NOMO-1 treated with dmso at 0.1 percent for 144 hours (cell line): Measurements from ENCODE around the gene DBT.
"Not testable (repeated sequence)": the region's sequence is repeated elsewhere in the genome, so short reads cannot be mapped to it uniquely, and the experiment has no call there.

Source experiments
- DNase-seq: peaks from one replicate; lab custom pipeline; 2025; ENCODE audit not compliant: unreplicated experiment; lab: John Stamatoyannopoulos, UW

Gene DBT

DNA sequence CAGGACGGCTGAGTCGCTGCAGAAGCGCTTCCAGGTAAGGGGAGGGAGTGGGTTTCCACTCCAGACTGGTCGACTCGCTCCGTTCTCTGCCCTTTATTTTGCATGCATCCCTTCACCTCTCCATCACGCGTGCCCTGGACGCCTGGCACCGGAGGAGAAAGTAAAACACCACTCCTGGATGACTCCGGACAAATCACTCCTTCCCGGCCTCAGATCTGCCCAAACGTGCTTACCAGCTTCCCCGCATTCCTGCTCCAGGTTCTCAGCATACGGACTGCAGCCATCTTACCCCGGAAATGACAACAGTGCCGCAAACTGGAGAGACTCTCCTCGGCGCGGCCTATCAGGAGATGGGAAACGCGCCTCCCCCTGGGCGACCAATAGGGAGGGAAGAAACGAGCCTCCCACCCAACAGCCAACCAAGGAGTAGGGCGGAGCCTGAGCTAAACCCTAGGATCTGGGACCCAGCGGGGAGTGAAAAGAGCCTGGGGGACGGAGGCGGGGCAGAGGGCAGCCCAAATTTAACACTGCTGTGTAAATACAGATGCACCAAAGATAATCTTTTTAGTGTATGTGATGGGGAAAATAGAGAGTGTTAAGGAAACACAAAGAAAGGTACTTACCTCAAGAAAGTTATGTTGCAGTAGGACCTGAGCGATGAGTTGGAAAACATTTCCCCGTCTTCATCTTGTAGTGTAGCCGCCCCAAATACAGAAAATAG lies at the start of gene DBT:
Gene DBT (minus strand): TSS at position 298 of the 721 bp plus-strand sequence. CDS start 14 bp downstream, at position 284.
- peak; percentile 94 for DNase-seq

DNA sequence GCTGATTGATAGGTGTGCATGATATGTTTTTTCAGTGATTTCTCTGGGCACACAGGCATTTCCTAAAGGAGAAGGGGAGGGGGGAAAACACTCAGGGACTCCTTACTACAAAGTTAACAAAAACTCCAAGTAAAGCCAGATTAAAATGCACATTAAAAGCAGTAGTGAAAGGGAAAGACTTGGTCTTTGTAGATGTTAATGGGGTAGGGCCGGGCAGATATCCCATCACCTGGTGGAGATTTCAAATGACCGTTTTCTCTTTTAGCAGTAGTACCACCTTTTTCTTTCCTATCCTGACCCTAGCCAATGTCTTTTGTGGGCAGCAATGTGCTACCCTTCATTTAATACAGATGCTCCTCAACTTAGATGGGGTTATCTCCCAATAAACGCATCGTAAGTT lies 48.9 kb upstream of the DBT start:
- no peak for DNase-seq

DNA sequence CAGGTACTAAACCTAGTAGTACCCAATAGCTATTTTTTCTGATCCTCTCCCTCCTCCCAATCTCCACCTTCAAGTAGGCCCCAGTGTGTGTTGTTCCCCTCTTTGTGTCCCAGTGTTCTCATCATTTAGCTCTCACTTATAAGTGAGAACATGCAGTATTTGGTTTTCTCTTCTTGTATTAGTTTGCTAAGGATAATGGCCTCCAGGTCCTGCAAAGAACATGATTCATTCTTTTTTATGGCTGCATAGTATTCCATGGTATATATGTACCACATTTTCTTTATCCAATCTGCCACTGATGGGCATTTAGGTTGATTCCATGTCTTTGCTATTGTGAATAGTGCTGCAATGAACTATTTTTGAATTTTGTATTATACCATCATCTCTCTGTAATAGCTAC lies 47.4 kb upstream of the DBT start:
- DNase-seq, result not testable (repeated sequence)

DNA sequence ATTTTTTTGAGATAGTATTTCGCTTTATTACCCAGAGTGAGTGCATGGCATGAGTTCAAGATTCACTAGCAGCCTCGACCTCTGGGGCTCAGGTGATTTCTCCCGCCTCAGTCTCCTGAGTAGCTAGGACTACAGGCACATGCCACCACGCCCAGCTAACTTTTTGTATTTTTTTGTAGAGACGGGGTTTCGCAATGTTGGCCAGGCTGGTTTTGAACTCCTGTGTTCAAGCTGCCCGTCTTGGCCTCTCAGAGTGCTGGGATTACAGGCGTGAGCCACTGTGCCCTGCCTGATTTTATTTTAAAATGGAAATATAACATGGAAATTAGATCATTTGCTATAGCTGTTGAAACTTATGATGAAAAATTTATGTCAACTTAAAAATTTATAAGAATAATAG lies 46.5 kb upstream of the DBT start:
- DNase-seq, result no peak

DNA sequence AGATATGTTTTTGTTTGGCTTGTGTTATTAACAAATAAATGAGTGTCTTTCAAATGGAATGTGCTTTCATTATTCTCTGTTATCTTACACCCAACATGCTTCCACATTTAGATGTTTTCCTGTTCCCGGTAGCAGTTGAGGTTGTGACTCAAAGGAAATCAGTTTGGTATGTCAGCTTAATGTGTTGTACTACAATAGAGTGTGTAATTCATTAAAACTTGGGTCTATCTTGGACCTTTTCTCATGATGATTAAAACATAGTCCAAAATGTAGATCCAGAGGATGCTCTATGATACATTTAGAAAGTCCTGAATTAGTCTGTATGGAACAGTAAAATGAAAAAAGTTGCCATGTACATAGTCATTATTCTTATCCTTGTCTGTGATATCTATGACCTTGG lies 43.1 kb upstream of the DBT start:
- no peak for DNase-seq

DNA sequence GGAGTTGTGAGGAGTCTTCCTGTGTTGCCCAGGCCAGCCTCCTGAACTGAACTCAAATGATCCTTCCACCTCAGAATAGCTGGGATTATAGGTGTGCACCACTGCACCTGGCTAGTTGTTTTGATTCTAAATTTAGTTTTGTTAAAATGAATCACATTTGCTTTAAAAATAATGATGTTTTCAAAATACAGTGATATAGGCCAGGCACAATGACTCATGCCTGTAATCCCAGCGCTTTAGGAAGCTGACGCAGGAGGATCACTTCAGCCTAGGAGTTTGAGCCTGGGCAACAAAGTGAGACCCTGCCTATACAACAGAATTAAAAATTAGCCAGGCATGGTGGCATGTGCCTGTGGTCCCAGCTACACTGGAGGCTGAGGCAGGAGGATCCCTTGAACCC lies 40.7 kb upstream of the DBT start:
- DNase-seq, result no peak

DNA sequence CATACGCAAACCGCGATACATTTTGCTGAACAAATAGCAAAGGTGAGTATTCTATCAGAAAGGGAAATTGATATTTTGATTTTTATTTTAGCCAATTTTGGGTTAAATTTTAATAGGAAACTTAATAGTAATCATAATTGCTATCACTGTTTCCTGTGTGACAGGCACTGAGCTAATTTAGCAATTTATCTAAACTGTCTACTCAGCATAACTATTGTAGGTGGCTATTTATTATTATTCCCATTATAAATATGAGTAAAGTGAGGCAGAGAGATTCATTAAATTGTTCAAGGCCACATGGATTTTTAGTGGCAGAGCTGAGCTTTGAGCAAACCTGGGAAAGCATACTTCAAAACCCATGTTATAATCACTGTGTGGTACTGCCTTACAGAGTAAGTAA lies 37.5 kb upstream of the DBT start:
- no peak for DNase-seq

DNA sequence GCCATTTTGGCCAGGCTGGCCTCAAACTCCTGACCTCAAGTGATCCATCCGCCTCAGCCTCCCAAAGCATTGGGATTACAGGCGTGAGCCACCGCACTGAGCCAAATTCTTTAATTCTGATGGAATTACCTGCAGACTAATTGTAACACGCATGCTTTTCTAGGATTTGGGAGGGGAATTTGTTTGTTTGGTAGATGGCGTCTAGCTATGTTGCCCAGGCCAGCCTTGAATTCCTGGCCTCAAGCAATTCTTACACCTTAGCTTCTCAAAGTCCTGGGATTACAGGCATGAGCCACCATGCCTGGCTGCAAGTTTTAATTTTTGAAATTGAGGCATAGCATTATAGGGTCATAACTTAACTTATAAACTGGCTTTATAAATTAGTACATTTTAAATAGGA lies 35.0 kb upstream of the DBT start:
- no peak for DNase-seq

DNA sequence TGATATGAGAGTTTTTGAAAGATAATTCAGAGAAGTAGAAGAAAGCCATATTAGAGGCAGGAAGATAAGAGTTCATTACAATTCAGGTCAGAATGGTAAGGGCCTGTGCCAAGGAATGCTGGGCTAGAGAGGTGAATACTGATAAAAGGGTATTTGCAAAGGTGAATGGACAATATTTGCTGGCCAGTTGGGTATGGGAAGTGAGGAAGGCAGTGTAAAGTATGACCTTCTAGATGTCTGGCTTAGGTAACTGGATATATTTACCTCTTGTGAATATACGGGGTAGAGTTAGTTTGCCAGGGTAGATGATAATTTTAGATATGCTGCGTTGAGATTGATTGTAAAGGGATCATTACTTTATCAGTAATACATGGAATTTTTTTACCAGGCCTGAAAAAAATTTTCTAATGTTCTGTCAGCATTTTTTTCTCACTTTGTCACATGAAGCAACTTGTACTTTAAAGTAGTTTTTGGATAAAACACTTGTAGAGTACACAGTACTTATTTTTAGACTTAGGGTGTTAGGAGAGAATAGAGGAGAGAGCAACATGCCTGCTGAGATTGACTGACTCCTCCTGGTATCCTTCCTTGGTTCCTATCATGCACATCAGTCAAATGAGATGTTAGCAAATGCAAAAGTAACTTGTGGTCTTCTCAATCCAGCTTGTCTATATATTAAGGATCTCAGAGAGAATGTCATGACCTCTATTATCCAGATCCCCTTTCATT lies 30.5 kb upstream of the DBT start:
- no peak for DNase-seq

DNA sequence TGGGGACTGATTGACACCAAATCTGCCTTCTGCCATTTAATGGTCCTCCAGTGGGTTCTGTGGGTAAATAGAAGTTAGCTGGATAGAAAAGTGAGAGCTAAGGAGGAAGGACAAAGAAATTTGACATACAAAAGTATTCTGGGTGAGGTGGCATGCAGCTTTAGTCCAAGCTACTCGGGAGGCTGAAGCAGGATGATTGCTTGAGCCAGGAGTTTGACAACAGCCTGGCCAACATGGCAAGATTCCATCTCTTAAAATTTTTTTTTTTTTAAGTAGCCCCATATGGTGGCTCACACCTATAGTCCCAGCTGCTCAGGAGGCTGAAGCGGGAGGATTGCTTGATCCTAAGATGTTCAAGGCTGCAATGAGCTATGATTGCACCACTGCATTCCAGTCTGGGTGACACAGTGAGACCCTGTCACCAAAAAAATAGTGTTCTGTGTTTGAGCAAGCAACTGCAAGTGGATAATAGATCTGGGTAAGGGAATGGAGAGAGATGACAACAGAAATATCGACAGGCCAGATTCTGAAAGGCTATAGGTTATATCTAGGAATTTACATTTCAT lies 29.8 kb upstream of the DBT start:
- no peak for DNase-seq

DNA sequence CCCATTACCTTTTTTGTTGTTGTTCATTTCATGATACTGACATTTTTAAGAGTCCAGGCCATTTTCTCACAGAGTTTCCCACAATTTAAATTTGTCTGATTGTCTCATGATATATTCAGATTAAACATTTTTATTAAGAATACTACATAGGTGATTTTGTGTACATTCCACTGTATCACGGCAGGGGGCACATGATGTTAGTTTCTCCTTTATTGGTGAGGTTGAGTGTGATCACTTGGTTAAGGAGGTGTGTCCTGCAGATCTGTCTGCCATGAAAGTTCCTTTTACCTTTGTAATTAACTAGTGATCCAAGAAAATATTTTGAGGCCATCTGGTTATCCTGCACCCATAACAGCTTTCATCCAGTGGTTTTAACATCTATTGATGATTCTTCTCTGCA lies 28.2 kb upstream of the DBT start:
- no peak for DNase-seq

DNA sequence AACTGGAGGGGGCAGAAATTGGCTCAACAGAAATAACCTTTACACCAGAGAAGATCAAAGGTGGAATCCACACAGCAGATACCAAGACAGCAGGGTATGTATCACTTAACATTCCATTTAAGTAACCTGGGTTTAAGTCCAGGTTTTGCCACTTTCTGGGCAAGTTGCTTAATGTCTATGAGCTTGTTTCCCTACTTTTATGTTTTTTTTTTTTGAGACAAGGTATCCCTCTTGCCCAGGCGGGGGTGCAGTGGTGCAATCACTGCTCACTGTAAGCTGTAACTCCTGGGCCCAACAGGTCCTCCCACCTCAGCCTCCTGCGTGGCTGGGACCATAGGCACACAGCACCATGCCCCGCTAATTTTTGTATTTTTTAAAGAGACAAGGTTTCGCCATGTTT lies 18.6 kb upstream of the DBT start:
- no peak for DNase-seq

DNA sequence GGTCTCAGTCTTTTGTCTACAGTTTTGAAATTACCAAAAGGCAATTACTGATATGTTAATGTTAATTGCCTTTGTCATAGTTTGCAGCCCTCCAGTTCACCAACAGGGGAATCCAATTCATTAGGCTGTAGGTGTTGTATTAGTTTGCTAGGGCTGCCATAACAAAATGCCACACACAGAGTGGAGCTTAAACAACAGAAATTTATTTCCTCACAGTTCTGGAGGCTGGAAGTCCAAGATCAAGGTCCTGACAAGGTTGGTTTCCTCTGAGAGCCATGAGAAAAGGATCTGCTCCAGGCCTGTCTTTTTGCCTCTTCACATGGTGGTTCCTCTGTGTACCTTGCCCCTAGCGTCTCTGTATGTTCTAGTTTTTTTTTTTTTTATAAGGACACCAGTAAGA lies 17.6 kb upstream of the DBT start:
- DNase-seq, result no peak

DNA sequence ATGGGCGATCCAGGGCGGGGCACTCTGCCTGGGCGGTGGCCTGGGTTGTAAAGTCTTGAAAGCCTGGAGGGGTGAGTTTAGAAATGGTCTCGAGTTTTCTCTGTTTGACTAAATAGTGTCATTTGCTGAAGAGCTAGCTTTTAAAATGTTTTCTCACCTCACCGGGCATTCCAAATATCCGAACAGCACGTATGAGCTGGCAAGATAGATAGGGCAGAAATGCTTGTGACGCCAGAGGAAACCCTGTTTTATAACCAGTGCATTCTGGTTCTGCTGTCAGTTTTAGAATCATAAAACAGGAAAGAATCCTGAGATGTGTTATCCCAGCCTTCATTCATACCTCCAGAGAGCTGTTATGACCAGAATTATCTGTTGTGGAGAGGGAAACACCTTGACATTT lies 17.1 kb upstream of the DBT start:
- no peak for DNase-seq

DNA sequence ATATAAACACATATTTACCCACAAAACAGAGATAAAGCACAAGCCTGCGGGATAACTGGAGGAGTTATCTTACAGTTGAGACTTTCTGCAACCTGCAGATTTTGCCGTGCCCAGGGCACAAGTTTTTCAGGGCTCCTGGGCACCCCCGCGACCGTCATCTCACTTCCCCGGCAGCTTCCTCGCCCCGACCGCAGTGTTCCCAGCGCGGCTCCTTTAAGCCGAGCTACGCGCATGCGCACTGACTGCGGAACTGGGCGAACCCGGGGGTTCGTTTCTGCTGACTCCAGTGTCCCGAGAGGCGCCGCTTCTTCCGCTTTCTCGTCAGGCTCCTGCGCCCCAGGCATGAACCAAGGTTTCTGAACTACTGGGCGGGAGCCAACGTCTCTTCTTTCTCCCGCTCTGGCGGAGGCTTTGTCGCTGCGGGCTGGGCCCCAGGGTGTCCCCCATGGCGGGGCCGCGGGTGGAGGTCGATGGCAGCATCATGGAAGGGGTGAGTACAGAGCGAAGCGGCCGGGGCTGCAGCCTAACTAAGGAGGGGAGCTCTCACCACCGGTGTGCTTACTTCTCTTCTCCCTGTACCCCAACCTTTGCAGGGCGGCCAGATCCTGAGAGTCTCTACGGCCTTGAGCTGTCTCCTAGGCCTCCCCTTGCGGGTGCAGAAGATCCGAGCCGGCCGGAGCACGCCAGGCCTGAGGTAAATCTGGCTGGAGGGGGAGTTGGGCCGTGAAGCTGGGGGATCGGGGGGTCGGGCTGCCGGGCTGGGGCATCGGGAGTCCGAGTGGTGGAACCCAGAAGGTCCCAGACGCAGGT lies 16.5 kb upstream of the DBT start, which contains the start of gene RTCA:
Gene RTCA (plus strand): TSS at position 286 of the 810 bp plus-strand sequence. CDS start 160 bp downstream, at position 446.
- DNase-seq, result peak; percentile 96

DNA sequence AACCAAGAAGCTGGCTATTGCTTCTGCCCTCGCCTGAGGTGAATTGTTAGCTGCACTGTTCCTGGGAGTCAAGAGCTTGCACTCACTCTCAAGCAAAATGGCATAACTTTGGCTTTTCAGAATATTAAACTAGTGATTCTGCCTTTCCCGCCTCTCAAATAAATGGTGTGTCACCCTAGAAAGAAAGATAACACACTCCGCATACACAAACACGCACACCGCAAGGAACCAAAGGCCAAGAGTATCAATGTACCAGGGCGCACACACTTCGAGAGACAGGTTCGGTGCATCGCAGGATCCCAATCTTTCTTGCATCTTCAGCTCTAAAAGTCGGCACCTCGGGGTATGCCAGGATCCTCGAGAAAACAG lies 15.9 kb upstream of the DBT start:
- no peak for DNase-seq

DNA sequence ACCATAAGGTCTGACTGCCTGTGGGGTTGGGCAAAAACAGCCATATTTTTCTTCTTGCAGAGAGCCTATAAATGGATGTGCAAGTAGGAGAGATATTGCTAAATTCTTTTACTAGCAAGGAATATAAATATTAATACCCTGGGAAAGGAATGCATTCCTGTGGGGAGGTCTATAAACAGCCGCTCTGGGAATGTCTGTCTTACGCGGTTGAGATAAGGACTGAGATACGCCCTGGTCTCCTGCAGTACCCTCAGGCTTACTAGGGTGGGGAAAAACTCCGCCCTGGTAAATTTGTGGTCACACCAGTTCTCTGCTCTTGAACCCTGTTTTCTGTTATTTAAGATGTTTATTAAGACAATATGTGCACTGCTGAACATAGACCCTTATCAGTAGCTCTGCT lies 14.4 kb upstream of the DBT start:
- DNase-seq, result not testable (repeated sequence)

DNA sequence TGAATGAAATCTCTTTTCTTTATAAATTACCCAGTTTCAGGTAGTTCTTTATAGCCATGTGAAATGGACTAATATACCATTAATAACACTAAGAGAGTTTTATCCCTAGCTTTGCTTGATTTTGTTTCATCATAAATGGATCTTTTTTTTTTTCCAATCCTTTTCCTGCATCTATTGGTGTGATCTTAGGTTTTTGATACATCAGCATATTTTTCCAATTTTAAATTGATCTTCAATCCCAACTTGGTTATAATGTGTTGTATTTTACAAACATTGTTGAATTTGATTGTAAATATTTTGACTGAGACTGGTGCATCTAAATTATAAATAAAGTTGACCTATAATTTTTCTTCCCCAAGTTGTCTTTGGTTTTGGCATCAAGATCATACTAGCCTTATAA lies 12.1 kb upstream of the DBT start:
- no peak for DNase-seq

DNA sequence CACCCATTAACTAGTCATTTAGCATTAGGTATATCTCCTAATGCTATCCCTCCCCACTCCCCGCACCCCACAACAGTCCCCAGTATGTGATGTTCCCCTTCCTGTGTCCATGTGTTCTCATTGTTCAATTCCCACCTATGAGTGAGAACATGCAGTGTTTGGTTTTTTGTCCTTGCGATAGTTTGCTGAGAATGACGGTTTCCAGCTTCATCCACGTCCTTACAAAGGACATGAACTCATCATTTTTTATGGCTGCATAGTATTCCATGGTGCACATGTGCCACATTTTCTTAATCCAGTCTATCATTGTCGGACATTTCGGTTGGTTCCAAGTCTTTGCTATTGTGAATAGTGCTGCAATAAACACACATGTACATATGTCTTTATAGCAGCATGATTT lies 8.8 kb upstream of the DBT start:
- DNase-seq, result not testable (repeated sequence)

DNA sequence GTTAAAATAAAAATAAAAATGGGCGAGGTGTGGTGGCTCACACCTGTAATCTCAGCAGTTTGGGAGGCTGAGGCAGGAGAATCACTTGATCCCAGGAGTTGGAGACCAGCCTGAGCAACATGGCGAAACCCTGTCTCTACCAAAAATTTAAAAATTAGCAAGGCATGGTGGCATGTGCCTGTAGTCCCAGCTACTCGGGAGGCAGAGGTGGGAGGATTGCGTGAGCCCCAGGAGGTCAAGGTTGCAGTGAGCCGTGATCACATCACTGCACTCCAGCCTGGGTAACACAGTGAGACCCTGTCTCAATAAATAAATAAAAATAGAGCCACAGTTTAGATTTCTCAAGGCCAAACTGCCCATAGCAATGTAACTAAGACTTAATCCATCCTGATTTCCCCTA lies 6.6 kb upstream of the DBT start:
- not testable (repeated sequence) for DNase-seq

DNA sequence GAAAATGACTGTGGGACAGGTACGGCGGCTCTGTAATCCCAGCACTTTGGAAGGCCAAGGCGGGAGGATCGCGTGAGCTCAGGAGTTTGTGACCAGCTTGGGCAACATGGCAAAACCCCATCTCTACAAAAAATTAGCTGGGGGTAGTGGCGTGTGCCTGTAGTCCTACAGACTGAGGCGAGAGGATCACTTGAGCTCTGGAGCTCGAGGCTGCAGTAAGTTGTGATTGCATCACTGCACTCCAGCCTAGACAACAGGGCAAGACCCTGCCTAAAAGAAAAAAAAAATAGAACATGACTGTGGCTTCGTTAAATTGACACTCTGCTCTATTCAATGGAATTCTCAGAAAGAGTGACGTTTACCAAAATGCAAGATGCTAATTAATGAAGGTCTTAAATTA lies 3.9 kb upstream of the DBT start:
- DNase-seq, result no peak

DNA sequence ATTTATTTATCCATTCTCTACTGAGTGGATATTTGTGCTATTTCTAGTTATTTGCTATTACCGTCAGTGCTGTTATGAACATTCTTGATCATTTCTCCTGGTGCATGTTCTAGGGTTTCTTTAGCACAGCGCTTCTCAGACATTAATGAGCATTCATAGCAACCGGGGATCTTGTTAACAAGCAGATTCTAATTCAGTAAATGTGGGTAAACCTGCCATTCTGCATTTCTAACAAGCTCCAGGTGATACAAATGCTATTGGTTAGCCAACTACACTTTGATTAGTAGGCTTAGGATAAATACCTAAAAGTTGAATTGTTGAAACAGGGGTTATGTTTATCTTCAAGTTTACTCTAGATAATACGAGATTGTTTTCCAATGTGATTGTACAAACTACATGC lies 3.3 kb upstream of the DBT start:
- DNase-seq, result no peak
